GM12872 (cell line): ENCODE results near the gene CD7.

ENCODE experiments used
- CTCF ChIP-seq: IDR thresholded peaks from 3 replicates; pipeline ENCODE4 v1.5.1; 2011; ENCODE audit warnings: low read depth, mild to moderate bottlenecking, low read length, moderate library complexity; ENCODE audit not compliant: insufficient read depth

Gene CD7

GRCh38 chr17:82316651-82317393, 586 bp downstream of the CD7 start:
- no peak for TF ChIP-seq CTCF

- no peak for TF ChIP-seq CTCF
Measured at GRCh38 chr17:82315703-82316358, 1.6 kb downstream of the CD7 start.

- no peak for TF ChIP-seq CTCF
Measured at GRCh38 chr17:82314727-82315605, 2.4 kb downstream of the CD7 start.

GRCh38 chr17:82314012-82314726, 3.2 kb downstream of the CD7 start:
- TF ChIP-seq CTCF, result no peak

GRCh38 chr17:82313195-82314011, 4.0 kb downstream of the CD7 start:
- no peak for TF ChIP-seq CTCF

GRCh38 chr17:82311971-82312370, 5.4 kb downstream of the CD7 start:
- no peak for TF ChIP-seq CTCF
